ENCODE data around the gene PLCXD3. TPM values are rescaled to one million over a fixed set of nuclear protein-coding genes. Genes with fewer than 3 reads are reported as not detected.

PLCXD3 gene
- total RNA-seq, 1 donor from 2014 or later = 1.1 TPM

DNA sequence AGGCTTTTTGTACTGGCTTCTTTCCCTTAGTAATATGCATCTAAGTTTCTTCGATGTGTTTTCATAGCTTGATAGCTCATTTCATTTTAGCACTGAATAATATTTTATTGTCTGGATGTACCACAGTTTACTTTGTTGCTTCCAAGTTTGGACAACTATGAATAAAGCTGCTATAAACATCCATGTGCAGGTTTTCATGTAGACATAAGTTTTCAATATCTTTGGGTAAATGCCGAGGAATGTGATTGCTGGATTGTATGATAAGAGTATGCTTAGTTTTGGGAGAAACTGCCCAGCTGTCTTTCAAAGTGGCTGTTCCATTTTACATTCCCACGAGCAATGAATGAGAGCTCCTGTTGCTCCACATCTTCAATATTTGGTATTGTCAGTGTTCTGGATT is 84.7 kb downstream of the PLCXD3 start:
- no peaks in the 10 kb centered on the region for H3K27me3 Mint-ChIP-seq
- no peak overlapping the region for H3K4me3 Mint-ChIP-seq (ENCODE audit: low read depth)
- H3K9me3 Mint-ChIP-seq (ENCODE audit: low read depth) = no peaks in the 10 kb centered on the region
- no peak overlapping the region for H3K27ac Mint-ChIP-seq
- H3K4me1 Mint-ChIP-seq (ENCODE audit: low read depth) = no peaks in the 10 kb centered on the region
- H3K36me3 Mint-ChIP-seq (ENCODE audit: insufficient read depth) = no peaks in the 10 kb centered on the region
- no peak for DNase-seq (ENCODE audit: low spot score, unreplicated experiment)
- TF ChIP-seq CTCF (IDR thresholded peaks at IDR 0.05; ENCODE audit: unreplicated experiment) = no peak

- no peak overlapping the region for H3K4me3 Mint-ChIP-seq (ENCODE audit: low read depth)
- no peak for TF ChIP-seq CTCF (IDR thresholded peaks at IDR 0.05; ENCODE audit: unreplicated experiment)
- peaks cover 2% of the 10 kb centered on the region for H3K4me1 Mint-ChIP-seq (ENCODE audit: low read depth)
- H3K36me3 Mint-ChIP-seq (ENCODE audit: insufficient read depth) = no peaks in the 10 kb centered on the region
- no peaks in the 10 kb centered on the region for H3K9me3 Mint-ChIP-seq (ENCODE audit: low read depth)
- DNase-seq (ENCODE audit: low spot score, unreplicated experiment) = no peak
- no peaks in the 10 kb centered on the region for H3K27me3 Mint-ChIP-seq
- H3K27ac Mint-ChIP-seq = no peak overlapping the region
Observed at GRCh38 chr5:41420492-41421067, 89.8 kb downstream of the PLCXD3 start.

DNA sequence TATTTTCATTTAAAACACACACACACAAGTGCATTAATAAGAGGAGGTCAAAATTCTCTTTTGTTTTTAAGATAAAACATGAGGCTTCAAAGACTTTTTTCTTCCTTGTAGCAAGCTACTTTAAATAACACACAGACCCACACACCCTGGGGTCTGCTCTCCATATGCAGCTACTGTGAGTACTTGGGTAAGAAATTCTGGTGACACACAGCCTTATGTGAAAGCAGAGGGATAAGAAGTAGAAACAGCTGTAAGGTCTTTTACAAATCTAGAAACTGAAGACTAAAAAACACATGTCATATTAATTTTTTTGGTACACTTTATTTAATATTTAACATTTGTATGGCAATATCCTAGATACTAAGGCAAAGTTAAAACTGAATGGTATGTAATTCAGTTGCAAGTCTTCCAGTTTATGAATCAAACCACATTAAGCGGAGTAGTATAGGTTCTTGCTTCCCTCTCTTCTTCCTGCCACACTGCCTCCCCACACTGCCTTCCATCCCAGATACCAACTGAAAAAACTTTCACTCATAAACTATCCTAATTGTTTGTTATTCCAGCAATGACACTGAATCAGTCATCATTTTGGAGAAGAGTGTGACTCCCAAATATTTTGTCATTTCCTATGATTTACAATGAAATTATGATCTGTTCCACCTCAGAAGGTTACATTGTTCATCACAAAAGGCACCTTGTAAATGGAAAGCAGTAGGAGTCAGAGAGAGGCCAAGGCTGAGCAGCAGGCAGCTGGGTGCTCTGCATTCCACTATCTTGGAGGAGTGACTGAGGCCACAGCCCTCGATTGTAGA is 92.0 kb downstream of the PLCXD3 start:
- Mint-ChIP-seq H3K9me3 (ENCODE audit: low read depth) (no peaks in the 10 kb centered on the region), H3K4me3 (ENCODE audit: low read depth) (no peak overlapping the region), H3K27ac (no peak overlapping the region), H3K4me1 (ENCODE audit: low read depth) (peaks cover 2% of the 10 kb centered on the region), H3K27me3 (no peaks in the 10 kb centered on the region), H3K36me3 (ENCODE audit: insufficient read depth) (no peaks in the 10 kb centered on the region)
- DNase-seq (ENCODE audit: low spot score, unreplicated experiment) = no peak
- TF ChIP-seq CTCF (IDR thresholded peaks at IDR 0.05; ENCODE audit: unreplicated experiment) = no peak

- no peak overlapping the region for H3K27ac Mint-ChIP-seq
- peaks cover 14% of the 10 kb centered on the region for H3K4me1 Mint-ChIP-seq (ENCODE audit: low read depth)
- H3K27me3 Mint-ChIP-seq = no peaks in the 10 kb centered on the region
- DNase-seq (ENCODE audit: low spot score, unreplicated experiment) = no peak
- no peak overlapping the region for H3K4me3 Mint-ChIP-seq (ENCODE audit: low read depth)
- no peaks in the 10 kb centered on the region for H3K36me3 Mint-ChIP-seq (ENCODE audit: insufficient read depth)
- no peaks in the 10 kb centered on the region for H3K9me3 Mint-ChIP-seq (ENCODE audit: low read depth)
- no peak for TF ChIP-seq CTCF (IDR thresholded peaks at IDR 0.05; ENCODE audit: unreplicated experiment)
Observed at GRCh38 chr5:41416336-41416735, 94.1 kb downstream of the PLCXD3 start.

DNA sequence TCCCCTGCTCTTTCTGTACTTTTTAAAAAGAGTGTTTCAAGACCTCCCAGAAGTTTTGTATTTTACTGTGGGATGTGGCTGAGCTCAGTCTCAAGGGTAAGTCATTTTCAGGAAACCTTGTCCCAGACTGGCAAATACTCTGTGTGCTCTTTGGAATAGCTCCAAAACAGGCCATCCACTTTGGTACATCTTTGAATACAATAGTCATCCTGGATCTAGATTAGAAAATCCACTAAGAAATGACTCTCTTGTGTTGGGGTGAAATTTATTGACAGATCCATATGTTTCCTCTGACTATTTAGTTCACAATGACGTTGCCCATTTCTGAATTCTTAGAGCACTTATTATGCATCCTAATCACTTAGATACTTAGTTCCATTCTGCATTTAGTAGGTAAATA is 95.2 kb downstream of the PLCXD3 start:
- TF ChIP-seq CTCF (IDR thresholded peaks at IDR 0.05; ENCODE audit: unreplicated experiment) = no peak
- Mint-ChIP-seq H3K27ac (no peak overlapping the region), H3K9me3 (ENCODE audit: low read depth) (no peaks in the 10 kb centered on the region), H3K36me3 (ENCODE audit: insufficient read depth) (no peaks in the 10 kb centered on the region), H3K4me3 (ENCODE audit: low read depth) (no peak overlapping the region), H3K27me3 (no peaks in the 10 kb centered on the region), H3K4me1 (ENCODE audit: low read depth) (peaks cover 16% of the 10 kb centered on the region)
- no peak for DNase-seq (ENCODE audit: low spot score, unreplicated experiment)

Measured in progenitor cell of endocrine pancreas (in vitro differentiated cells).